Measurements from ENCODE around the gene GCC2. TPM values are rescaled to one million over a fixed set of nuclear protein-coding genes. Genes with fewer than 3 reads are reported as not detected.

GCC2 gene
- total and polyA plus RNA-seq, 2 of the 13 experiments (the other 11 are each of a cell fraction or from before 2014, with no cell fraction given), result 17.6 to 22.5 TPM

DNA sequence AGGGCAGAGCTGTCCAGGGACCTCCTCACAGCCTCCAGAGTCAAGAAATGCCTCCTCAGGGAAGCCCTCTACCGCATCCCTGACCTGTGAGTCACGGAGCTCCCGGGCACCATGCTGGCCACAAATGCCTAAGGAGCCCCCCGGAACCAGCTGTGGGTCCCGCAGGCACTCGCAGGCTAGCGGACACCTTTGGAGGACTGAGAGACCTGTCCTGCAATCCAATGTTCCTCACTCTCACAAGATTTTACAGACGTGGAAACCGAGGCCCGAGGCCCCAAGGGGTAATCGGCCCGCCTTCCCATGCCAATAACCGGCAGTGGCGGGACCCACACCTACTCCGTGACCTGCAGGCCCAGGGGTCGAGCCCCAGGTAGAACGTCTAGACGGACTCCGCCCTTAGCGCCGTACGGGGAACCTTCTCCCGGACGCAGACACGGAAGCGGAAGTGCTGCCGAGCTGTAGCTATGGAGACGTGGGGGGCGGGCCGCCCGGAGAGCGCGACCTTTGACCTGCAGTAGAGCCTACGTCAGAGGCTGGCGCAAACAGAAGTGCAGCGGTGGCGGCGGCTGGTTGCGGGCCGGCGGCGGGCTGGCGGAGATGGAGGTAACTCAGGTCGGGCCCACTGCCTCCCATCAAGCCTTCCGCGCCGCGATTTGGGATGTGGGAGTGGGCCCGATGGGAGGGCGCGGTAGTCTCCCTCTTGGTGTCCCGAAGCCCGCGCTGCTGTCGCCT lies at the start of gene GCC2 (continued):
- 0 out of 2 replicates have a peak, but pooled peaks have one; percentile 27 for TF ChIP-seq ISX (CRISPR knock-in tag; conservative IDR thresholded peaks at IDR 0.05)
- TF ChIP-seq, protein P1, sequence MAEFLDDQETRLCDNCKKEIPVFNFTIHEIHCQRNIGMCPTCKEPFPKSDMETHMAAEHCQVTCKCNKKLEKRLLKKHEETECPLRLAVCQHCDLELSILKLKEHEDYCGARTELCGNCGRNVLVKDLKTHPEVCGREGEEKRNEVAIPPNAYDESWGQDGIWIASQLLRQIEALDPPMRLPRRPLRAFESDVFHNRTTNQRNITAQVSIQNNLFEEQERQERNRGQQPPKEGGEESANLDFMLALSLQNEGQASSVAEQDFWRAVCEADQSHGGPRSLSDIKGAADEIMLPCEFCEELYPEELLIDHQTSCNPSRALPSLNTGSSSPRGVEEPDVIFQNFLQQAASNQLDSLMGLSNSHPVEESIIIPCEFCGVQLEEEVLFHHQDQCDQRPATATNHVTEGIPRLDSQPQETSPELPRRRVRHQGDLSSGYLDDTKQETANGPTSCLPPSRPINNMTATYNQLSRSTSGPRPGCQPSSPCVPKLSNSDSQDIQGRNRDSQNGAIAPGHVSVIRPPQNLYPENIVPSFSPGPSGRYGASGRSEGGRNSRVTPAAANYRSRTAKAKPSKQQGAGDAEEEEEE (CRISPR knock-in tag; IDR thresholded peaks at IDR 0.05; ENCODE audit: borderline replicate concordance), result peak; percentile 96
- TF ChIP-seq KDM6A (CRISPR knock-in tag; IDR thresholded peaks at IDR 0.05; ENCODE audit: low read depth), result no peak
- no peak for TF ChIP-seq PAWR (CRISPR knock-in tag; IDR thresholded peaks at IDR 0.05; ENCODE audit: borderline replicate concordance)
- TF ChIP-seq, protein P2, sequence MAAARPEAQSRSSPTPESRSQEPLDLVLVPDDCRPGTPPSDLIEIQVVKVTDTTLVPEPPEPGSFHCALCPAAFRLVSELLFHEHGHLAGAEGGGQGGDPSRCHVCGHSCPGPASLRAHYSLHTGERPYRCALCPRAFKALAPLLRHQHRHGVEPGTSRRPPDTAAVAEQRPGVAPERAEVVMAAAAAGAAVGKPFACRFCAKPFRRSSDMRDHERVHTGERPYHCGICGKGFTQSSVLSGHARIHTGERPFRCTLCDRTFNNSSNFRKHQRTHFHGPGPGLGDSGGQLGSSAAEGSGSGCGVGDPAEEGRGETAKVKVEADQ (CRISPR knock-in tag; IDR thresholded peaks at IDR 0.05; ENCODE audit: borderline replicate concordance), result peak; percentile 49
- TF ChIP-seq, protein P3, sequence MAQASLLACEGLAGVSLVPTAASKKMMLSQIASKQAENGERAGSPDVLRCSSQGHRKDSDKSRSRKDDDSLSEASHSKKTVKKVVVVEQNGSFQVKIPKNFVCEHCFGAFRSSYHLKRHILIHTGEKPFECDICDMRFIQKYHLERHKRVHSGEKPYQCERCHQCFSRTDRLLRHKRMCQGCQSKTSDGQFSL (CRISPR knock-in tag; IDR thresholded peaks at IDR 0.05), result no peak
- TF ChIP-seq ZNF44 (CRISPR knock-in tag; IDR thresholded peaks at IDR 0.05), result peak; percentile 60; the same call in 1 of the 2 replicates
- 0 out of 2 replicates have a peak, but pooled peaks have one; percentile 37 for TF ChIP-seq JUNB (CRISPR knock-in tag; IDR thresholded peaks at IDR 0.05; ENCODE audit: borderline replicate concordance)
- peak; percentile 96 for TF ChIP-seq TARDBP (CRISPR knock-in tag; IDR thresholded peaks at IDR 0.05)
- peak; percentile 56; the same call in 1 of the 2 replicates for TF ChIP-seq ARID2 (CRISPR knock-in tag; IDR thresholded peaks at IDR 0.05; ENCODE audit: borderline replicate concordance)
- peak; percentile 93 for TF ChIP-seq ZMYM4 (CRISPR knock-in tag; IDR thresholded peaks at IDR 0.05)
- peak; percentile 71; the same call in 1 of the 2 replicates for TF ChIP-seq ZNF354B (CRISPR knock-in tag; IDR thresholded peaks at IDR 0.05)
- TF ChIP-seq, protein P4, sequence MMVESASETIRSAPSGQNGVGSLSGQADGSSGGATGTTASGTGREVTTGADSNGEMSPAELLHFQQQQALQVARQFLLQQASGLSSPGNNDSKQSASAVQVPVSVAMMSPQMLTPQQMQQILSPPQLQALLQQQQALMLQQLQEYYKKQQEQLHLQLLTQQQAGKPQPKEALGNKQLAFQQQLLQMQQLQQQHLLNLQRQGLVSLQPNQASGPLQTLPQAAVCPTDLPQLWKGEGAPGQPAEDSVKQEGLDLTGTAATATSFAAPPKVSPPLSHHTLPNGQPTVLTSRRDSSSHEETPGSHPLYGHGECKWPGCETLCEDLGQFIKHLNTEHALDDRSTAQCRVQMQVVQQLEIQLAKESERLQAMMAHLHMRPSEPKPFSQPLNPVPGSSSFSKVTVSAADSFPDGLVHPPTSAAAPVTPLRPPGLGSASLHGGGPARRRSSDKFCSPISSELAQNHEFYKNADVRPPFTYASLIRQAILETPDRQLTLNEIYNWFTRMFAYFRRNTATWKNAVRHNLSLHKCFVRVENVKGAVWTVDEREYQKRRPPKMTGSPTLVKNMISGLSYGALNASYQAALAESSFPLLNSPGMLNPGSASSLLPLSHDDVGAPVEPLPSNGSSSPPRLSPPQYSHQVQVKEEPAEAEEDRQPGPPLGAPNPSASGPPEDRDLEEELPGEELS (CRISPR knock-in tag; IDR thresholded peaks at IDR 0.05), result peak; percentile 61; the same call in 1 of the 2 replicates
- TF ChIP-seq MAZ (IDR thresholded peaks at IDR 0.05; ENCODE audit: borderline replicate concordance, low read depth, low read length), result peak; percentile 60; the same call in 1 of the 2 replicates
- peak; percentile 75; the same call in 1 of the 2 replicates for TF ChIP-seq MAZ (CRISPR knock-in tag; IDR thresholded peaks at IDR 0.05; ENCODE audit: low read depth)
- TF ChIP-seq, protein P5, sequence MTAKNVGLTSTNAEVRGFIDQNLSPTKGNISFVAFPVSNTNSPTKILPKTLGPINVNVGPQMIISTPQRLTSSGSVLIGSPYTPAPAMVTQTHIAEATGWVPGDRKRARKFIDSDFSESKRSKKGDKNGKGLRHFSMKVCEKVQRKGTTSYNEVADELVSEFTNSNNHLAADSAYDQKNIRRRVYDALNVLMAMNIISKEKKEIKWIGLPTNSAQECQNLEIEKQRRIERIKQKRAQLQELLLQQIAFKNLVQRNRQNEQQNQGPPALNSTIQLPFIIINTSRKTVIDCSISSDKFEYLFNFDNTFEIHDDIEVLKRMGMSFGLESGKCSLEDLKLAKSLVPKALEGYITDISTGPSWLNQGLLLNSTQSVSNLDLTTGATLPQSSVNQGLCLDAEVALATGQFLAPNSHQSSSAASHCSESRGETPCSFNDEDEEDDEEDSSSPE (CRISPR knock-in tag; IDR thresholded peaks at IDR 0.05), result peak; percentile 76
- TF ChIP-seq, protein P6, sequence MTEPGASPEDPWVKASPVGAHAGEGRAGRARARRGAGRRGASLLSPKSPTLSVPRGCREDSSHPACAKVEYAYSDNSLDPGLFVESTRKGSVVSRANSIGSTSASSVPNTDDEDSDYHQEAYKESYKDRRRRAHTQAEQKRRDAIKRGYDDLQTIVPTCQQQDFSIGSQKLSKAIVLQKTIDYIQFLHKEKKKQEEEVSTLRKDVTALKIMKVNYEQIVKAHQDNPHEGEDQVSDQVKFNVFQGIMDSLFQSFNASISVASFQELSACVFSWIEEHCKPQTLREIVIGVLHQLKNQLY (CRISPR knock-in tag; IDR thresholded peaks at IDR 0.05), result peak; percentile 14; the same call in 1 of the 2 replicates
- TF ChIP-seq ZNF619 (CRISPR knock-in tag; IDR thresholded peaks at IDR 0.05), result peak; percentile 92; the same call in 1 of the 2 replicates
- TF ChIP-seq, protein P7, sequence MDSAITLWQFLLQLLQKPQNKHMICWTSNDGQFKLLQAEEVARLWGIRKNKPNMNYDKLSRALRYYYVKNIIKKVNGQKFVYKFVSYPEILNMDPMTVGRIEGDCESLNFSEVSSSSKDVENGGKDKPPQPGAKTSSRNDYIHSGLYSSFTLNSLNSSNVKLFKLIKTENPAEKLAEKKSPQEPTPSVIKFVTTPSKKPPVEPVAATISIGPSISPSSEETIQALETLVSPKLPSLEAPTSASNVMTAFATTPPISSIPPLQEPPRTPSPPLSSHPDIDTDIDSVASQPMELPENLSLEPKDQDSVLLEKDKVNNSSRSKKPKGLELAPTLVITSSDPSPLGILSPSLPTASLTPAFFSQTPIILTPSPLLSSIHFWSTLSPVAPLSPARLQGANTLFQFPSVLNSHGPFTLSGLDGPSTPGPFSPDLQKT (CRISPR knock-in tag; IDR thresholded peaks at IDR 0.05; ENCODE audit: borderline replicate concordance), result no peak
- TF ChIP-seq, protein P8, sequence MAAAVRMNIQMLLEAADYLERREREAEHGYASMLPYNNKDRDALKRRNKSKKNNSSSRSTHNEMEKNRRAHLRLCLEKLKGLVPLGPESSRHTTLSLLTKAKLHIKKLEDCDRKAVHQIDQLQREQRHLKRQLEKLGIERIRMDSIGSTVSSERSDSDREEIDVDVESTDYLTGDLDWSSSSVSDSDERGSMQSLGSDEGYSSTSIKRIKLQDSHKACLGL (CRISPR knock-in tag; IDR thresholded peaks at IDR 0.05), result peak; percentile 20; the same call in 1 of the 2 replicates
